Coronary artery (tissue), 2 donors: Measurements from ENCODE around the gene HDAC9.

ENCODE experiments used
- DNase-seq: peaks from one replicate; pipeline ENCODE4 v3.0.0-alpha.2; 2017; ENCODE audit warnings: low spot score
- H3K27ac ChIP-seq, 2 donors: fragments of 200-600 bp; sonication (generic); one replicate each; pipeline ENCODE4 v1.5.1; 2016 to 2019
- H3K4me3 ChIP-seq: fragments of 200-600 bp; sonication (generic); 2 replicates; pipeline ENCODE4 v1.5.1; 2016; ENCODE audit warnings: mild to moderate bottlenecking, moderate library complexity
- TF ChIP-seq, protein P1 (sequence below): fragments of 200-600 bp; sonication (generic); IDR thresholded peaks from one replicate; pipeline ENCODE4 v1.5.1; 2019; ENCODE audit warnings: antibody characterized with exemption

HDAC9 gene

GRCh38 chr7:18806177-18806576 is 310.6 kb downstream of the HDAC9 start:
- no peak for DNase-seq
- Histone ChIP-seq H3K4me3 (no peak overlapping the region), H3K27ac (no peak overlapping the region)
- TF ChIP-seq, protein P1, sequence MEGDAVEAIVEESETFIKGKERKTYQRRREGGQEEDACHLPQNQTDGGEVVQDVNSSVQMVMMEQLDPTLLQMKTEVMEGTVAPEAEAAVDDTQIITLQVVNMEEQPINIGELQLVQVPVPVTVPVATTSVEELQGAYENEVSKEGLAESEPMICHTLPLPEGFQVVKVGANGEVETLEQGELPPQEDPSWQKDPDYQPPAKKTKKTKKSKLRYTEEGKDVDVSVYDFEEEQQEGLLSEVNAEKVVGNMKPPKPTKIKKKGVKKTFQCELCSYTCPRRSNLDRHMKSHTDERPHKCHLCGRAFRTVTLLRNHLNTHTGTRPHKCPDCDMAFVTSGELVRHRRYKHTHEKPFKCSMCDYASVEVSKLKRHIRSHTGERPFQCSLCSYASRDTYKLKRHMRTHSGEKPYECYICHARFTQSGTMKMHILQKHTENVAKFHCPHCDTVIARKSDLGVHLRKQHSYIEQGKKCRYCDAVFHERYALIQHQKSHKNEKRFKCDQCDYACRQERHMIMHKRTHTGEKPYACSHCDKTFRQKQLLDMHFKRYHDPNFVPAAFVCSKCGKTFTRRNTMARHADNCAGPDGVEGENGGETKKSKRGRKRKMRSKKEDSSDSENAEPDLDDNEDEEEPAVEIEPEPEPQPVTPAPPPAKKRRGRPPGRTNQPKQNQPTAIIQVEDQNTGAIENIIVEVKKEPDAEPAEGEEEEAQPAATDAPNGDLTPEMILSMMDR, result no peak

GRCh38 chr7:18808026-18808425 is 312.5 kb downstream of the HDAC9 start:
- H3K27ac ChIP-seq, result no peak overlapping the region
- no peak overlapping the region for H3K4me3 ChIP-seq
- no peak for DNase-seq
- TF ChIP-seq, protein P1, result no peak

DNA sequence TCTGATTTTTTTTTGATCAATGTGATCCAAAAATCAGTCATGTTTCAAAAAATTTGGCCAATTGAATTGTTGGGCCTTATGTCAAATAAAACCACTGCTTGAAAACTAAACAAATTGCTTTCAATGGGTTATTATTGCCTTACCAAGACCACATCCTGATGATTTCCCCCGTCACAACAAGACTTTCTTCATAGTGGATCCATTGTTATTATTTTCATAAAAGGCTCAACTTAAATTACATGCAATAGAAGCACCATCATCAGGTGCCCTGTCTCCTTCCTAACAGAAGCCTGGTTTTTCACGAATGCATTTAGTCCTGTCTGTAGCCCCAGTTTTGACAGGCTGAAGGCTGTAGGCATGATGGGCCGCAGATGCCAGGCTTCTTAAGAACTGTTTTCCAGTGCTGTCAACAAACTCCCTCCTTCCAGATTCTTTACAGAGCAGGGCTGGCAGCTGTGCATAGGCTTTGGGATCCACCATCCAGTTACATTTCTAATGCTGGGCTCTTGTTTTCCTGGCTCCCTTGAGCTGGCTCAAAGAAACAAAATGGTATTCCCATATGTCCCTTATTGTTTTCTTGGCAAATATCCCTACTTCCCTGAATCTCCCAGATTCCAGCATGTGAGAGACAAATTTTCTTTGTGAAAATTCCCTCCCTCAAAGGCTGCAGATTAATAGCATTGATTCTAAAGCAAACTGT is 319.9 kb downstream of the HDAC9 start:
- TF ChIP-seq, protein P1, result no peak
- H3K4me3 ChIP-seq, result no peak overlapping the region
- H3K27ac ChIP-seq, result no peak overlapping the region
- no peak for DNase-seq

- TF ChIP-seq, protein P1, result no peak
- no peak for DNase-seq
- Histone ChIP-seq H3K27ac (no peak overlapping the region), H3K4me3 (no peak overlapping the region)
These were observed 325.4 kb downstream of the HDAC9 start for GRCh38 chr7:18820981-18821380.

- no peak overlapping the region for H3K27ac ChIP-seq
- DNase-seq, result no peak
- TF ChIP-seq, protein P1, result no peak
- H3K4me3 ChIP-seq, result no peak overlapping the region
These were observed 326.0 kb downstream of the HDAC9 start for GRCh38 chr7:18821554-18821953.

DNA sequence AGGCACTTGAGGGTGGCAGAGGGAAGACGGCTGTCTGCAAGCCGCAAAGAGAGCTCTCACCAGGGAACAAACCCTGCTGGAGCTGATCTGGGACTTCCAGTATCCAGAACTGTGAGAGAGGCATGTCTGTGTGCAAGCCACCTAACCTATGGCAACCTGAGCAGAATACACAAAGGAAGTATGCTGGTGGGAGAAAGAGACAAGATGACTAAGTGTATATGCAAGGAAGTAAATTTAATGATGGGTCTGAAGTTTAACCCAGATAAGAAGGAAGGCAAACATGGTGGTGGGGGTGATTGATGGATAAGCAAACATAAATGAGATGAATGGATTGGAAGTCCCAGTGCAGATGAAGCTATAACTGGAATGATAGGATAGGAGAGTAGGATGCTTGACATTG is 328.6 kb downstream of the HDAC9 start:
- Histone ChIP-seq H3K27ac (no peak overlapping the region), H3K4me3 (no peak overlapping the region)
- TF ChIP-seq, protein P1, result no peak
- no peak for DNase-seq

DNA sequence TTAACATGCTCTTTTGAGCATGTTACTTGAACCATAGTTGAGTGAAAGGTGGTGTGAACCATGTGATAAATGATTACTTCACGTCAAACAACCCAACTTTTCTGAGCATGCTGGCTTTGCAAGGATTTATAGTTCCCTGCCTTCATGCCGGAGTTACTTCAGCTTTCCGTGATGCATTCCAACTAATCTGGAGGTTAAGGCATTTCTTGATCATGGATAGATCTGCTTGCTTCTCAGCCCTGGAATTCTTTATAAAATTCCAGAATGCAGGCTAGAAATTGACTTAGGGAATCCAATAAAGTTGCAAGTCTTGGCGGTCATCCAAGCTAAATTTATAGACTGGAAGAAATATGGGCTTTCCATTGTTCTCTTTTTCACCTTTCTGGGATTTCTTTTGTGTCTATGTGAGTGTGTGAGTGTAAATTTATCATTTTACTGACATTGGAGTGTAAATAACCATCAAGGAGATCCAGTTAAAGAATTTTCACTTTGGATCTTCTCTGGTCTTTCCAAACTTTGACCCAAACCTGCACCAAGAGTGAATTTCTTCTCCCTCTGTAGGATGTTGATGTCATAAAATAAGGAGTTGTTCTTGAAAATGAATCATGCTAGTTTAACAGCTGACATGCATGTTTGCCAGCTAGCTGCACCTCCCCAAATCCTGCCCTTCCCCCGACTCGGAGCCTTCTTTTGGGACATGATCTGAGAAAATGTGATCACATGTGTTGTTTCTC is 332.9 kb downstream of the HDAC9 start:
- no peak overlapping the region for H3K27ac ChIP-seq
- H3K4me3 ChIP-seq, result no peak overlapping the region
- TF ChIP-seq, protein P1, result no peak
- DNase-seq, result no peak
